ENCODE results near the gene CCL7.

CCL7 gene

GRCh38 chr17:34287875-34288274 is 17.9 kb downstream of the CCL7 start:
- no peak for DNase-seq (ENCODE audit: low read depth in 2 of 2)

- DNase-seq (ENCODE audit: low read depth in 2 of 2): no peak
Measured at GRCh38 chr17:34290586-34290985, 20.6 kb downstream of the CCL7 start.

GRCh38 chr17:34291721-34292348 is 21.8 kb downstream of the CCL7 start:
- no peak for DNase-seq (ENCODE audit: low read depth in 2 of 2)

- no peak for DNase-seq (ENCODE audit: low read depth in 2 of 2)
Measured at GRCh38 chr17:34299027-34299426, 29.0 kb downstream of the CCL7 start.

DNA sequence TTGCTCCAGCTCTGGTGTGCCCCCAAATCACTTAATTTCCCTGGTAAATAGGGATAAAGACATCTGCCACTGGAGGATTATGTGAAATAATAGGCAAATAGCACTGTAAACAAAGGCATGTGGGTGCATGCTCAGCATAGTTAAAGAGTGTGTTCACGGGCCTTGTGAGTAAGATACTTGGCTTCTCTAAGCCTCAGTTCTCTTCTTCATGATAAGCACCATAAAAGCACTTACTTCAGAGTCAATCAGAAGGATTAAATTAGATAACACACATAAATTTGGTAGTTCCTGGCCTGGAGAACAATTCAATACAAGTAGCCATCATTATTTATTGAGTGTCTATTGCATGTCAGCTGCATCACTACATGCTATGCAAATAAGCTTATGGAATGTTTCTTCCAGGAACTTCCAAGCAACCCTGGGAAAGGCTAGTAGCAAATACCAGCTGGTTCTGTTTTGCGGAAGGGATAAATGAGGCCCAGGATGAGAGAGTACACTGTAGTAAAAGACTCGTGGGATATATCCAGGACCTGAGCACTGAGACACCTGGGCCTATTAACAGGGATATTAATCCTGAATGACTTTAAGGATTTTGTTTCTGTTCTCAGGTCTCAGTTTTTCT is 30.0 kb downstream of the CCL7 start:
- no peak for DNase-seq (ENCODE audit: low read depth in 2 of 2)

GRCh38 chr17:34300652-34301370 is 30.8 kb downstream of the CCL7 start:
- no peak for DNase-seq (ENCODE audit: low read depth in 2 of 2)

- no peak for DNase-seq (ENCODE audit: low read depth in 2 of 2)
Measured at GRCh38 chr17:34301986-34302385, 32.0 kb downstream of the CCL7 start.

DNA sequence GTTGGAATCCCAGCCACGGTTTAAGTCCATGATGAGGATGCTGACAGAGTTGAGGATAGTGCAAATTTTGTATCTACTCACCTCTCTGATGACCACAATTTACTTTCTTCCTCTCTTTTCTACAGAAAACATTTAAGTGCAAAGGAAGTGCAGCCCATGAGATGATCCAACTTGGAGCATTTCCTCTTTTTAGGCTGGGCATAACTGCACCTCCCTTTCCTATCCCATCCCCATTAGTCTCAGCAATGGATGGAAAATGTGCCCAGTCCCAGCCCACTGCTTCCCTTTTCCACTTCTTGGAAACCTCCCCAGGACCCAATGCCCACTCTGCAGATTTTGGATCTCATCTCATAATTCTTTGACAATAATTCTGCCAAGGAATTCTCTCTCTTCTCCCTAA is 32.6 kb downstream of the CCL7 start:
- no peak for DNase-seq (ENCODE audit: low read depth in 2 of 2)

DNA sequence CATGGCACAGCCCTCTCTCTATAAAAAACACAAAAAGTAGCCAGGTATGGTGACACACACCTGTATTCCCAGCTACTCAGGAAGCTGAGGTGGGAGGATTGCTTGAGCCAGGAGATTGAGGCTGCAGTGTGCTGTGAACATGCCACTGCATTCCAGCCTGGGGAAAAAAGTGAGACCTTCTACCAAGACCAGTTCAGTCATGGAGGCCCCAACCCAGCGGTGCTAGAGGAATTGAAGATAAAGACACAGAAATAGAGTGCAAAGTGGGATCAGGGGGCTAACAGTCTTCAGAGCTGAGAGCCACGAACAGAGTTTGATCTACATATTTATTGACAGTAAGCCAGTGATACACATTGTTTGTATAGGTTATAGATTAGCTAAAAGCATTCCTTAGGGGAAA is 33.6 kb downstream of the CCL7 start:
- no peak for DNase-seq (ENCODE audit: low read depth in 2 of 2)

- no peak for DNase-seq (ENCODE audit: low read depth in 2 of 2)
Measured at GRCh38 chr17:34305061-34305460, 35.0 kb downstream of the CCL7 start.

DNA sequence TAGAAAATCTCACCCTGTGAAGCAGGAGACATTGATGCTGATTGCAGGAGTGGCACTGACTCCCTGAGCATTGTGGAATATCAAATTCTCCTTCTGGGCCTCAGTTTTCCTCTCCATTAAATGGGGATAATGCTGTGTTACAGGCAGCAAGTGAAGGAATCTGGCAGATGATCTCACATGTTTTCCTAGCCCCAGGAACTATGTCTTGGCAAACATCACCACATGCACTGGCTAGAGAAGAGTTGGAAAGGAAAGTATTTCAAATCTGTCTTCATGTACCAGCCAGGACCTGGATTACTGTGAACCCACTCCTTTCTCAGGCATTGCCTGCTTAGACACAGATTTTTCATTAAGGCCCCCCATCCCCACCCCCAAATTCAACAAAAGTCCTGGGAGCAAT is 35.6 kb downstream of the CCL7 start:
- DNase-seq (ENCODE audit: low read depth in 2 of 2): no peak

- no peak for DNase-seq (ENCODE audit: low read depth in 2 of 2)
Measured at GRCh38 chr17:34306466-34306865, 36.4 kb downstream of the CCL7 start.

GRCh38 chr17:34307110-34307509 is 37.1 kb downstream of the CCL7 start:
- DNase-seq (ENCODE audit: low read depth in 2 of 2): no peak

GRCh38 chr17:34308371-34308770 is 38.4 kb downstream of the CCL7 start:
- no peak for DNase-seq (ENCODE audit: low read depth in 2 of 2)

DNA sequence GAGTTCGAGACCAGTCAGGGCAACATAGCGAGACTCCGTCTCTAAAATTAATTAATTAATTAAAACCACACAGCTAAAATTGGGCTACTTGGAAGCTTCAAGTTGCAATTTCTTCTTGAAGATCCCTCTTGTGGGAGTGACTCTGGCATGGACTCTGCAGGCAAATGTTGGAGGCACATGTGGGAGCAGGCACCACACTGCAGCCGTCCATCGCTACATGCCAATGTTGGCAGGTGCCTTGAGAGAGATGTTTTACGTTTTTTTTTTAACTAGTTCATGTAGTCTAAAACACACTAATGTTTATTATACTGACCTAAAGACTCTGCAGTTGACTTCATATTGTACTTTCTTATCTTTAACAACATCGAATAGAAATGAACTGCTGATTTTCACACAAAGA is 41.3 kb downstream of the CCL7 start:
- no peak for DNase-seq (ENCODE audit: low read depth in 2 of 2)

DNA sequence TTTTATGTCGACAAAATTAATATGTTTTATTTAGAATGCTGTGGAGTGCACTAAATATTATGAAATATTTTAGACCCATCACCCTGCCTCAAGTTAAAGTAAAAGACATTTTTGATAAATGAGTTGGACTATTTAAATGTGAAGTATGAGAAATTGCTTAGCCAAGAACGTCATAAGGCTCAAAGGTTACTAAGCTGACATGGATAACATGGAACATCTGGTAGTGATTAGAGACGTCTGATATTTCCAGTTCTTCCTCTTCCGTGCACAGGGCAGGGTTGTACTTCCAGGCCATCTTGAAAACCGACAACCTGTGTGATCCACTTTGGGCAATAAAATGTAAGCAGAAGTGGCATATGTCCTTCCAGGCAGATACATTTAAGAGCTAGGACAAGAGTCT is 42.1 kb downstream of the CCL7 start:
- DNase-seq (ENCODE audit: low read depth in 2 of 2): no peak

DNA sequence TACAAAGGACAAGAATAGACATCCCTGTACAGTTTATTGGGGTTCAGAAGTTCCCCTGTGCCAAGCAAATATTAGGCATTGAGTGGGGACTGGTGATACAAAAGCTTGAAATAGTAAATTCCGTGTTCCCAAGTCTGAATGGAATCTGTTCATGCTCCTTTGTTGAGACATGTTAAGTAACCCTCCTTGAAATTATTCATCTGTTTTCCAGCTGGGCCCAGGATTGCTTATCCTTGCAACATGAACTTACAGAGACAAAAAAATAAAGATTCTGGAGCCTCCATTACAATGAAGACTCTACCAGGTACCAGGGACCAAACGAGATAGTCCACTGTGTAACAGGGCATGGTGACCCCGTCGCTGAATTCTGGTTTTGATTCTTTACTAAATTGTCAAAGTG is 43.1 kb downstream of the CCL7 start:
- no peak for DNase-seq (ENCODE audit: low read depth in 2 of 2)

DNA sequence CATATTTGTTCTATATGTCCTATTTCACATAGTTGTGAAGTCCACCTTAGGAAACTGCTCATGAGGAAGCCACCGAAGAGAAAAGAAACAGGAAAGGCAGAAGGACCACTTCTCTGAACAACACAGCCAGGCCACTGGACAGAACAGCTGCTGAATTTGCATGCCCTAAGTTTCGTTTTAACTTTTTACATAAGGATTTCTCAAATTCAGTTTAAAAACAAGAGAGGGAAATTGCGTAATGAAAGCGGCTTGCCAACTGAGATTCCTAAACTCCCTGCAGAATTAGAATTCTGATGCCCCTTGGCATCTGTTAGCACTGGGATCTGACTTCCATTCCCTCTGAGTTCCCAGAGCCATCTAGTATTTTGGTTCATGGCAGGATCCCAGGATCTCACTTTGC is 44.3 kb downstream of the CCL7 start:
- DNase-seq (ENCODE audit: low read depth in 2 of 2): no peak

GRCh38 chr17:34318474-34318873 is 48.5 kb downstream of the CCL7 start:
- no peak for DNase-seq (ENCODE audit: low read depth in 2 of 2)

DNA sequence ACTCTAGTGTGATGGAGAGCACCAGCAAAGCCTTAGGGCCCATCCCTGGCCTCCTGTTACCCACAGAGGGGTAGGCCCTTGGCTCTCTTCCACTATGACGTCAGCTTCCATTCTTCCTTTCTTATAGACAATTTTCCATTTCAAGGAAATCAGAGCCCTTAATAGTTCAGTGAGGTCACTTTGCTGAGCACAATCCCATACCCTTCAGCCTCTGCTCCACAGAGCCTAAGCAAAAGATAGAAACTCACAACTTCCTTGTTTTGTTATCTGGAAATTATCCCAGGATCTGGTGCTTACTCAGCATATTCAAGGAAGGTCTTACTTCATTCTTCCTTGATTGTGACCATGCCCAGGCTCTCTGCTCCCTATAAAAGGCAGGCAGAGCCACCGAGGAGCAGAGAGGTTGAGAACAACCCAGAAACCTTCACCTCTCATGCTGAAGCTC is 49.0 kb downstream of the CCL7 start, which contains the start of gene CCL8:
CCL8 (plus strand) TSS at position 397 of the 445 bp plus-strand sequence. CDS start 67 bp downstream, outside the sequence.
- no peak for DNase-seq (ENCODE audit: low read depth in 2 of 2)

Measured in stimulated activated CD8-positive, alpha-beta memory T cell treated with anti-CD3 and anti-CD28 coated beads, Interleukin-2, amount 100 ng/mL, for 1 hour (primary cell).